H4 (cell line): ENCODE results near the gene CRYAA. TPM values are rescaled to one million over a fixed set of nuclear protein-coding genes. Genes with fewer than 3 reads are reported as not detected.
A peak's percentile ranks its signal among the peaks of the same experiment; 100 is the strongest.

Experiments used
- DNase-seq: peaks from one replicate; pipeline ENCODE4 v3.0.0-alpha.2; 2015; ENCODE audit warnings: low spot score
- total RNA-seq: library from RNA; depleted of rRNA; stranded (reverse); fragments of >200 nt; shearing (Covaris generic); gene quantifications from 2 replicates; pipeline ENCODE4 v1.2.3, GENCODE V29; 2014; rRNA removed

Gene CRYAA
- total RNA-seq, 1 experiment from 2014 or later, result not detected

GRCh38 chr21:43203591-43203990 lies 34.8 kb downstream of the CRYAA start:
- no peak for DNase-seq

- DNase-seq, result no peak
These were observed 35.8 kb downstream of the CRYAA start for GRCh38 chr21:43204638-43205037.

- DNase-seq, result no peak
These were observed 37.6 kb downstream of the CRYAA start for GRCh38 chr21:43206231-43207042.

- DNase-seq, result no peak
These were observed 38.2 kb downstream of the CRYAA start for GRCh38 chr21:43207043-43207315.

GRCh38 chr21:43207868-43208267 lies 39.1 kb downstream of the CRYAA start:
- DNase-seq, result no peak

GRCh38 chr21:43208561-43209332 lies 39.9 kb downstream of the CRYAA start:
- no peak for DNase-seq

GRCh38 chr21:43209575-43210453 lies 41.0 kb downstream of the CRYAA start:
- DNase-seq, result peak; percentile 64

- DNase-seq, result no peak
These were observed 41.8 kb downstream of the CRYAA start for GRCh38 chr21:43210454-43211071.

GRCh38 chr21:43211072-43211759 lies 42.4 kb downstream of the CRYAA start:
- DNase-seq, result no peak

GRCh38 chr21:43211760-43212115 lies 42.9 kb downstream of the CRYAA start:
- DNase-seq, result no peak

Other genes starting within 250 kb of the CRYAA start
- gene ERVH48-1, start 243.4 kb upstream of the CRYAA start, total RNA-seq, result not detected in 2 replicates
- gene PKNOX1, start 194.4 kb upstream of the CRYAA start, total RNA-seq, result 31.4 and 37.9 TPM in 2 replicates
- gene CBS, start 93.2 kb upstream of the CRYAA start, total RNA-seq, result 21.6 and 25.5 TPM in 2 replicates
- gene U2AF1, start 61.4 kb upstream of the CRYAA start, total RNA-seq, result 31.4 and 36.9 TPM in 2 replicates